Stromal cell of bone marrow (primary cell): Measurements from ENCODE around the gene RNASE9.
"Not testable (repeated sequence)": the region's sequence is repeated elsewhere in the genome, so short reads cannot be mapped to it uniquely, and the experiment has no call there.

Source experiments
- DNase-seq: peaks from one replicate; pipeline ENCODE4 v3.0.0-alpha.2; 2012; ENCODE audit warnings: low read depth

The RNASE9 gene

GRCh38 chr14:20572382-20572990, 11.6 kb upstream of the RNASE9 start:
- DNase-seq = not testable (repeated sequence)

DNA sequence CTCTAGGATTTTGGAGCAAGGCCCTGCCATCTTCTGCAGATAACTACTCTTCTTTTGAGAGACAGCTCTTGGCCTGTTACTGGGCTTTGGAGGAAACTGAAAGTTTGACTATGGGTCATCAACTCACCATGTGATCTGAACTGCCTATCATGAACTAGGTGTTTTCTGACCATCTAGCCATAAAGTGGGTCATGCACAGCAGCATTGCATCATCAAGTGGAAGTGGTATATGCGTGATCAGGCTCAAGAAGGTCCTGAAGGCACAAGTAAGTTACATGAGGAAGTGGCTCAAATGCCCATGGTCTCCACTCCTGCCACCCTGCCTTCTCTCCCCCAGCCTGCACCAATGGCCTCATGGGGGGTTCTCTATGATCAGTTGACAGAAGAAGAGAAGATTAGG, 9.9 kb upstream of the RNASE9 start:
- not testable (repeated sequence) for DNase-seq

DNA sequence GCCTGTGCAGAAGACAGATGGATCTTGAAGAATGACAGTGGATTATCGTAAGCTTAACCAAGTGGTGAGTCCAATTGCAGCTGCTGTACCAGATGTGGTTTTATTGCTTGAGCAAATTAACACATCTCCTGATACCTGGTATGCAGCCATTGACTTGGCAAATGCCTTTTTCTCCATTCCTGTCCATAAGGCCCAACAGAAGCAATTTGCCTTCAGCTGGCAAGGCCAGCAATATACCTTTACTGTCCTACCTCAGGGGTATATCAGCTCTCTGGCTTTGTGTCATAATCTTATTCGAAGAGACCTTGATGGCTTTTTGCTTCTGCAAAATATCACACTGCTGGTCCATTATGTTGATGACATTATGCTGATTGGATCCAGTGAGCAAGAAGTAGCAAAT, 9.0 kb upstream of the RNASE9 start:
- not testable (repeated sequence) for DNase-seq

GRCh38 chr14:20569066-20569465, 8.2 kb upstream of the RNASE9 start:
- DNase-seq = no peak

- no peak for DNase-seq
Measured at GRCh38 chr14:20568393-20568792, 7.5 kb upstream of the RNASE9 start.

- DNase-seq = not testable (repeated sequence)
Measured at GRCh38 chr14:20567199-20567598, 6.4 kb upstream of the RNASE9 start.

- no peak for DNase-seq
Measured at GRCh38 chr14:20564501-20564997, 3.7 kb upstream of the RNASE9 start.

DNA sequence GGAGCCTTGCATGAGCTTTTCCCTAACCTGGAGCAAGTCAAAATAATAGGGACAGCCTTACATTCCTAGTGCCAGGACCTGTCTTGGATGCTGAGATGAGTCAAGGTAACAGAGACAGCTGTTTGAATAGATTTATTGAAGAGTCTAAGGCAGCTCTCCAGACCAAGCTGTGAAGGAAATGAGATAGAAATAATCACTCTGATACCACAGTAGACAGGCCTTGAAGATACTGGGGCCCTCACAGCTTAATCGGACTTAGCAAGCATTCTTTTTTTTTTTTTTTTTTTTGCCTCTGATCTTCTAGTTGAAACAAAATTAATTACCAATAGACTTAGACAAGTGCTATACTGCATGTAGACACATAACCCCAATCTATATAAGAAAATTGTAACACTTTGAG, 3.1 kb upstream of the RNASE9 start:
- no peak for DNase-seq

DNA sequence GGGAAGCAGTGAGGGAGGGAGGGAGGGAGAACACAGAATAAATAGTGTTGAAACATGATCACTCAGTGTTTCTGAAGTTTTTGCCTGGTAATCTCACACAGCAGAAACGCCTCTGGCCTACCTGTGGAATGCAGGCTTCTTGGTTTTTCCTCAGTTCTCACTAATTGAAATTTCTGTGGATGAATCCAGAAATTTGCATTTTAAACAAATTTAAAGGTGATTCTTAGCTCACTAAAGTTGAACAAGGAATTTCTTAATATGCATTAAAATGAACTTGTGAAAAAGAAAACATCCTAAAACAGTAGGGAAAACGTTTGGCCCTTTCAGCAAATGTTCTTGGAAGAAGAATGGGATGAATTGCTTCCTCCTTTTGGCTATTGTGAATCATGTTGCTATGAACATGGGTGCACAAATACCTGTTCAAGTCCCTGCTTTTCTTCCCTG, 1.4 kb downstream of the RNASE9 start:
- DNase-seq = no peak

GRCh38 chr14:20557212-20557542, 3.7 kb downstream of the RNASE9 start:
- DNase-seq = no peak

GRCh38 chr14:20556500-20557211, 4.2 kb downstream of the RNASE9 start:
- DNase-seq = no peak

DNA sequence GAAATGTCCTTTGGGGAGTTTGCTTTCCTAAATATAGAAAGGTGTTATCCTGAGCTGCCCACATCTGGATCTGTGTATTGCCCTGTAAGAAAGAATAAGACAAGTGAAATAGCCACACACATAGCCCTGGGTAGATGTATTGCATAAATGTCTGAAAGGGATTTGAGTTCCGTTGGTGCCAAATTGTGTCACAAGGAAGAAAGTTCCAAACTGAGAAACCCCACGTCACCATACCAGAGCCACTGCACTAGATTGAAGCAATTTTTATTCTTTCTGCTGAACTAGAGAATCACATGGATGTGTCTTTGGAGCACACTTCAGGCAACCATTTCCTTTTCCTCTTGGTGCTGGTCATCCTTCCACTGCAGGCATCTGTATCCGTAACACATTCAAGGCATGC, 5.0 kb downstream of the RNASE9 start:
- no peak for DNase-seq

DNA sequence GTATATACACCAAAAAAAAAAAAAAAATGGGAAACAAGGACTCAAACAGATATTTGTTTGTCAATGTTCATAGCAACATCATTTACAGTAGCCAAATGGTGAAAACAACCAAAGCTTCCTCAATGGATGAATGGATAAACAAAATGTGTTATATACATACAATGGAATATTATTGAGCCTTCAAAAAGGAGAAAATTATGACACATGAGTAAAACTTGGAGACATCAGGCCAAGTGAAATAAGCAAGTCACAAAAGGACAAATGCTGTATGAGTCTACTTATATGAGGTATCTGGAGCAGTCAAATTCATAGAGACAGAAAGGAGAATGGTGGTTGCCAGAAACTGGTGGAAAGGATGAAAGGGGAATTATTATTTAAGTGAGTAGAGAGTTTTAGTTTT, 7.8 kb downstream of the RNASE9 start:
- DNase-seq = no peak

DNA sequence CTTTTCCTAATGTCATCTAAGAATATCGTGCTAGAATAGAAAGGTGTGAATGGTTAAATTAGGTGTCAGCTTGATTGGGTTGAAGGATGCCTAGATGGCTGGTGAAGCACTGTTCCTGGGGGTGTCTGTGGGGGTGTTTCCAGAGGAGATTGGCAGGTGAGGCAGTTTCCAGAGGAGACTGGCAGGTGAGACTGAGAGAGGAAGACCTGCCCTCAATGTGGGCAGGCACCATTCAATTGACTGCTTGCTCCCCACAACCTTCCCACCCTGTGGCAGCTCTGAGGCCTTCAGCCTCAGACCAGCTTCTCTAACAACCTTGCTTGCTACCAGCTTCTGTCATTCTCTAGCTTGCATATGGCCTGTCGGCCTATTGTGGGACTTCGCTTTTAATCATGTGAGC, 9.2 kb downstream of the RNASE9 start:
- DNase-seq = no peak

GRCh38 chr14:20550926-20551325, 9.9 kb downstream of the RNASE9 start:
- no peak for DNase-seq

DNA sequence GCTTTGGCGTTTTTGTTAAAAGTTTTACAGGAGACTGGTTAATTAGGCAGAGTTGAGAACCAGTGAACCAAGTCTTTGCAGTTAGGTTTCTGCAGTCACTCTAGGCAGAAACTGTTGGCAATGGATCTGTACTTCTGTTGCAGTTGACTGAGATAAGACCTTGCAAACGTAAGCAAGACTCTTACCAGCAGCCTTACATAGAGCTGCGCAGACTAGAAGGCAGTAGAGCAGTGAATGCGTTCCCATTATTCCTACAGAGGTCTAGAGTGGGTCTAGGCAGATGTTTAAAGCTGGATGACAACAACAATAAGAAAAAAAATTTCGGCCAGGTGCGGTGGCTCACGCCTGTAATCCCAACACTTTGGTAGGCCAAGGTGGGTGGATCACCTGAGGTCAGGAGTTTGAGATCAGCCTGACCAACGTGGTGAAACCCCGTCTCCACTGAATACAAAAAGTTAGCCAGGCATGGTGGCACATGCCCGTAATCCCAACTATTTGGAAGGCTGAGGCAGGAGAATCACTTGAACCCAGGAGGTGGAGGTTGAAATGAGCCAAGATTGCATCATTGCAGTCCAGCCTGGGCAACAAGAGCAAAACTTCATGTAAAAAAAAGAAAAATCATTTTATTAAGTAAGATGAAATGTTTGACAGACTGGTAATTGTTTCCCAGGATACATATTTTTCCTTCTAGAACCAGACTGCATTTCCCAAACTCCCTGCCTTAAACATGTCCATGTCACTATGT, 12.3 kb downstream of the RNASE9 start:
- no peak for DNase-seq

GRCh38 chr14:20546877-20547276, 14.0 kb downstream of the RNASE9 start:
- DNase-seq = no peak

- no peak for DNase-seq
Measured at GRCh38 chr14:20539906-20540305, 20.9 kb downstream of the RNASE9 start.

DNA sequence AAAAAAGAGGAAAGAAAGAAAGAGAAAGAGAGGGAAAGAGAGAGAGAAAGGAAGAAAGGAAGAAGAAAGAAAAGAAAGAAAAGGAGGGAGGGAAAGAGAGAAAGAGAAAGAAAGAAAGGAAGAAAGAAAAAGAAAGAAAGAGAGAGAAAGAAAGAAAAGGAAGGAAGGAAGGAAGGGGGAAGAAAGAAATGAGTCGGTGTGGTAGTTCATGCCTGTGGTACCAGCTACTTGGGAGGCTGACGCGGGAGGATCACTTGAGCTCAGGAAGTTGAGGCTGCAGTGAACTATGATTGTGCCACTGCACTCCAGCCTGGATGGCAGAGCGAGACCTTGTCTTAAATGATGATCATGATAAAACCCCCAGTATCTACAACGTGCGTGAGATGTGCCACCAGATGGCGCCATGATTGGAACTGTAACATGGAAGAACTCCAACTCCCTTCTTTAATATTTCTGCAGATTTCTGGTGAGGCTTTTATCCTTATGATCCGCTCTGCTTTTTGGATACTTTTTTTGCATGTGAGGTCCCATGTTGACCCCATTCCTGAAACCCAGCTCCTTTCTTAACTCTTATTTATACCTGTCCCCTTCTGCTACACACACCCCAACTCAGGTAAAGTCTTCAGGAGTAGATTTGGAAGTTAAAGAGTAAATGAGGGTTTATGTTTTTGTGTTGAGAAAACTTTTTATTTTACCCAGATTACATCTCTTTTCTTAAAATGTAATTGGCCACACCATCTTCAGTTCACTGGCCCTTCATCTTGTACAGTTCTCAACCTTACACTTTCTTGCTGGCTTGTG, 29.9 kb downstream of the RNASE9 start:
- DNase-seq = peak; percentile 40

GRCh38 chr14:20529806-20530205, 31.0 kb downstream of the RNASE9 start:
- DNase-seq = no peak

GRCh38 chr14:20524027-20524426, 36.8 kb downstream of the RNASE9 start:
- DNase-seq = no peak

- DNase-seq = no peak
Measured at GRCh38 chr14:20522332-20522731, 38.5 kb downstream of the RNASE9 start.
